ENCODE results near the gene L3MBTL2.

GRCh38 chr22:41204066-41204465, 1.0 kb upstream of the L3MBTL2 start:
- no peak for TF ChIP-seq CTCF (IDR thresholded peaks at IDR 0.05; ENCODE audit: low read length)
- no peak for TF ChIP-seq EZH2phosphoT487 (IDR thresholded peaks at IDR 0.05; ENCODE audit: low read length)

All from MM.1S (cell line).